CD4-positive, alpha-beta T cell treated with Interleukin-6 for 4 hours (primary cell): ENCODE measurements around the gene TRMT112.
A peak's percentile ranks its signal among the peaks of the same experiment; 100 is the strongest.

Source experiments
- DNase-seq: peaks from one replicate; pipeline ENCODE4 v3.0.0-alpha.2; 2020; ENCODE audit warnings: mixed read lengths

Gene TRMT112

DNA sequence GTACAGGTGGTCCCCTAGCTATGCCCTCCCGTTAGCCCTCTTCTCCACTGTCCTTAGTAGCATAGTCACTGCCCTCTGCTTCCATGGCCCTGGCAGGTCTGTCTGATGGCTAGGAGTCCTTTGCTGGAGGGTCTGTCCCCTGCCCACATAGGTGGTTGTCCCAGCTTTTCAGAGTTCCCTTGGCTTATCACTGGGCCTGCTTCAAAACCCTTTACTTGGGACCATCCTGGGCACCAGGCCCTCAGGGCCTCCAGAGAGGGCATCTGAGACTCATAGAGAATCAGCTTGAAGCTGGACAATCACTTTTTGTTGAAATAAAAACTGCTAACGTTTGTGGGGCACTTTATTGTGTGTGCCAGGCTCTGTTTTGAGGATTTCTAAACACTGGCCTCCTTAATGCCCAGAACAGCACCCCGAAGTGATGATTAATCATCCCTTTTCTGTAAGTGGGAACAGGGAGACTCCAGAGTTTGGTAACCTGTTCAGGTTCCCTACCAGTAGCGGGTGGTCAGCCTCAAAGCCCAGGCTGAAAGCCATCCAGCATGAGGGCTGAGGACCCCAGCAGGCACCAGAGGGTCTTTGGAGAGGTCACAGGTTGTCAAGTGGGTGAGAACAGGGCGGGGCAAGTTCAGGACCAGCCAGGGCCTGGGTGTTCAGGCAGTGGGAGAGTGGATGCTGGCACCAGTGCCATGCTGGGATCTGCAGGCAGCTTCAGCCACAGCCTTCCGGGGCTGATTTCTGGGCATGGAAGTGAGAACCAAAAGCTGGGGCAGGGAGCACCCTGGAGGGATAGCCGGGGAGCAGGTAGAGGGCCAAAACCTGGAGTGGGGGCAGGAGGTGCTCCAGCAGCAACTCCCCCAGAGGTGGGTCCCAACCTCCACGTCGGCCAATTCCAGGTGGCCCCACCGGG is 26.8 kb downstream of the TRMT112 start:
- DNase-seq: no peak

DNA sequence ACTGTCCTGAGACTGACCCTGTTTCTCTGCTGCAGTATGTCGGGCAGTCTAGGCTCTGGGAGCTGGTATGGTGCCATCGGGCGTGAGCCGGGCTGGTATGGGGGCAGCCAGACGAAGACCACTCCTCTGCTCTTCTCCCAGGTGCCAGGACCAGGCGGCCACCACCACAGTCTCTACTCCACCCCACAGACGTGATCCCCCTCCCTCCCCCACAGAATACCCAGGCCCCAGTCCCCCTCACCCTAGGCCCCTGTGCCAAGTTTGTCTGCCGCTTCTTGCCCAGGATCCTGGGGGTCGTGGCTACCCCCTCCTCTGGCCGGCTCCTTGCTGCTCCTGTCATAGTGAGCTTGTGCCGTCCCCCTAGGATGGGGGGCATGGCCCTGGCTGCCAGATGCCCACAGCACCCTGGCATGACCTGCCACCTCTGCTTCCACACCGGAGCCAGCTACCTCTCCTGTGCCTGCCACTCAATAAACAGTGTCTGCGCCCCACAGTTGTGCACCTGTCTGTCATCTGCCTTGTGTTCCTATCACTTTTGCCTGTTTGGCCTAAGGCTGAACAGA is 28.3 kb downstream of the TRMT112 start:
- no peak for DNase-seq

DNA sequence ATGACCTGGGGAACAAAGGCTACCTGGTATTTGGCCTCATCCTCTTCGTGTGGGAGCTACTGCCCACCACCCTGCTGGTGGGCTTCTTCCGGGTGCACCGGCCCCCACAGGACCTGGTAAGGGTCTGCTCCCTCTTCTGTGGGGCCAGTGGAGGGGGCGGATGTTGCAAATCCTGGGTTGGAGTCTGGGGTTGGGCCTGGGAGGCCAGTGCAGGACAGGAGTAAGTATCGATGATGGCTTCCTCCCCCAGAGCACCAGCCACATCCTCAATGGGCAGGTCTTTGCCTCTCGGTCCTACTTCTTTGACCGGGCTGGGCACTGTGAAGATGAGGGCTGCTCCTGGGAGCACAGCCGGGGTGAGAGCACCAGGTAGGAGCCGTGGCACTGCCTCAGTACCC is 29.0 kb downstream of the TRMT112 start:
- no peak for DNase-seq

DNA sequence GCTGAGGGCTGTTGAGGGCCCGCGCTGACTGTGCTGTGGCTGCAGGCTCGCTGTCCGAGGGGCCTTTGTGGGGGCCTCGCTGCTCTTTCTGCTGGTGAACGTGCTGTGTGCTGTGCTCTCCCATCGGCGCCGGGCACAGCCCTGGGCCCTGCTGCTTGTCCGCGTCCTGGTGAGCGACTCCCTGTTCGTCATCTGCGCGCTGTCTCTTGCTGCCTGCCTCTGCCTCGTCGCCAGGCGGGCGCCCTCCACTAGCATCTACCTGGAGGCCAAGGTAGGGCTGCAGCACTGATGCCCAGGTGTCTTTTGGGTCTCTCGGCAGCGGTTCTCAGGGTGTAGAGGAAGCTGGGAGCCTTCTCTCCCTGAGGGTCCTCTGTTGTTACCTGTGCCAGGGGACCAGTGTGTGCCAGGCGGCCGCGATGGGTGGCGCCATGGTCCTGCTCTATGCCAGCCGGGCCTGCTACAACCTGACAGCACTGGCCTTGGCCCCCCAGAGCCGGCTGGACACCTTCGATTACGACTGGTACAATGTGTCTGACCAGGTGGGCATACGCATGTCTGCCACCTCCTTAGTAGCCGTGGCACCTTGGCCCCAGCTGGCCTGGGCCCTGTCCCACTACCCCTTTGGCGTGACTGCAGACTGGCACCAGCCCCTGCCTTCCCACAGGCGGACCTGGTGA is 29.5 kb downstream of the TRMT112 start:
- DNase-seq: no peak

DNA sequence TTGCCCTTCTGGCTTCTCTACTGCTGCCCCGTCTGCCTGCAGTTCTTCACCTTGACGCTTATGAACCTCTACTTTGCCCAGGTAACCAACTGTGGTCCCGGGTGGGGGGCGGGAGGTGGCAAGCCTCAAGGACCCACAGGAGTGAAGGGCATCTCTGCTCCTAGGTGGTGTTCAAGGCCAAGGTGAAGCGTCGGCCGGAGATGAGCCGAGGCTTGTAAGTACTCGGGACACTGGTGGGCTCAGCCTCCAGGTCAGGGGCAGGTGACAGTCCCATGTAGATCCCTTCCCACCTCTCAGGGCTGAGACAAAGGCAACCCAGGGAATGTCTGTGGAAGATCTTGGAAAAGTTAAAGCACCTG is 30.6 kb downstream of the TRMT112 start:
- no peak for DNase-seq

DNA sequence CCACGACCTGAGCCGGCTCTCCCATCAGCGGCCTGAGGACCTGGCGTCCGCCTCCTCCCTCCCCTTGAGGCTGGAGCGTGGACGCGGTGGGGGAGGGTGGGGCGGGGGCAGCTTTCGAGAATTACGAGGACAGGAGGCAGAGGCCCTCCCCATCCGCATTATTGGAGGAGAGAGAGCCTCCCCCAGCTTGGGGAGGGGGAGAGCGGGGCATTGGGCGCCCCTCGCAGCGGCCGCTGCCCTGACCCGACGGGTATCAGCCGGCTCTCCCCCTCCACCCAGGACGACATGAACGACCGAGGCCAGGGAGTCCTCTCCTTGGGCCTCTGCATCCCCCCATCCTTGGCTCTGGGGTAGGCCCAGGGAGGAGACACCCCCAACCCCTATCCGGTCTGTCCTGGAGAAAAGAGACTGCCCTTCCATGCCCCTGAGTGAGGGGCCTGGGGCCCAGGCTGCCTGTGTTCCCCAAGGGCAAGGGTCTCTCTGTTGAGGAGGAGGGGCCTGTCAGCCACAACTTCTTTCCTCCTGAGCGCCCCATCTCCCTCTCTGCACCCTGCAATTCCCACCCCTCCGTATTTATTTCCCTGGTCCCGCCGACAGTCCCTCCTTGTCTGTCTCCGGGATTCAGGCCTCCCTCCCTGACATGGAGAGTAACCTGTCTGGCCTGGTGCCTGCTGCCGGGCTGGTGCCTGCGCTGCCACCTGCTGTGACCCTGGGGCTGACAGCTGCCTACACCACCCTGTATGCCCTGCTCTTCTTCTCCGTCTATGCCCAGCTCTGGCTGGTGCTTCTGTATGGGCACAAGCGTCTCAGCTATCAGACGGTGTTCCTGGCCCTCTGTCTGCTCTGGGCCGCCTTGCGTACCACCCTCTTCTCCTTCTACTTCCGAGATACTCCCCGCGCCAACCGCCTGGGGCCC is 31.2 kb downstream of the TRMT112 start:
- peak; percentile 27 for DNase-seq

DNA sequence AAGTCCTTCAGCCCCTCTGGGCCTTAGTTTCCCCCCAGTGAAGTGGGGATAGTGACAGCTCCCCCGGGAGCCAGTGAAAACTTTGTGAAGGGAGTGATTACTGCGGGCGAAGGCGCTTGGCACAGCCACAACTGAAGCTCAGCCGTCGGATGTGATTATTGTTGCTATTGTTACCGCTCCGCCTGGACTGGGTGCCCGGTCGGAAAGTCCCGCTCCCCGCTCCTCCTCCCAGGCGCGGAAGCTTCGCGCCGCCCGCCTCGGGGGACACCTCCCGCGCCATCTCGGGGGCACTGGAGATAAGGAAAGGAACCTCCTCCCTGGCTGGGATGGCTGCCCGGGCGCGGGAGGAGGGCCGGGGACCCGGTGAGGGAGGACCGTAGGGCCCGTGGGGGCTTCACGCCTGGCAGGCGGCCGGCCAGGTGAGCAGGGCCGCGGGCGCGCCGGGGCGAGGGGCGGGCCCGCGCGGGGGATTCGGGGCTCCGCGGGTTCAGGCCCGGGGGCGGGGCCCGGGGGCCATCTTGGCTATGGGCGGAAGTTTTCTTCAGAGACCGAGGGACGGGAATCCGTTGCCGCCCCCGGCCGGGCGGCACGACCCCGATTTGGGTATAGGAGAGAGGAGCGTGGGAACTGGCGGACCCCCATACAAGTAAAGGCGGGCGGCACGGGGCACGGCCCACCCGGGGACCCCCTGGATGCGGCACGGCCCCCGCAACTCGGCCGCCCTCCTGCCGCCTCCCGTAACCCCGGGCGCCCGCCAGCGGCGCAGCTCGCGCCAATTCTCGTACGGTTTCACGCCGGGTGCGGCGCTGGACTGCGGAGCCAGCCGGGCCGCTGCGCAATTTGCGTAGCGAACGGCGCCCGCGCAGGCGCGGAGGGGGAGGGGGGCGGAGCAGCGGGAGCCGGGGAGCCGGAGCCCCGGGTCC is 32.1 kb downstream of the TRMT112 start, which contains the start of gene GPR137:
TSS of gene GPR137 (plus strand) at position 887 of the 923 bp plus-strand sequence. CDS start 677 bp downstream, outside the sequence.
- DNase-seq: peak; percentile 94

DNA sequence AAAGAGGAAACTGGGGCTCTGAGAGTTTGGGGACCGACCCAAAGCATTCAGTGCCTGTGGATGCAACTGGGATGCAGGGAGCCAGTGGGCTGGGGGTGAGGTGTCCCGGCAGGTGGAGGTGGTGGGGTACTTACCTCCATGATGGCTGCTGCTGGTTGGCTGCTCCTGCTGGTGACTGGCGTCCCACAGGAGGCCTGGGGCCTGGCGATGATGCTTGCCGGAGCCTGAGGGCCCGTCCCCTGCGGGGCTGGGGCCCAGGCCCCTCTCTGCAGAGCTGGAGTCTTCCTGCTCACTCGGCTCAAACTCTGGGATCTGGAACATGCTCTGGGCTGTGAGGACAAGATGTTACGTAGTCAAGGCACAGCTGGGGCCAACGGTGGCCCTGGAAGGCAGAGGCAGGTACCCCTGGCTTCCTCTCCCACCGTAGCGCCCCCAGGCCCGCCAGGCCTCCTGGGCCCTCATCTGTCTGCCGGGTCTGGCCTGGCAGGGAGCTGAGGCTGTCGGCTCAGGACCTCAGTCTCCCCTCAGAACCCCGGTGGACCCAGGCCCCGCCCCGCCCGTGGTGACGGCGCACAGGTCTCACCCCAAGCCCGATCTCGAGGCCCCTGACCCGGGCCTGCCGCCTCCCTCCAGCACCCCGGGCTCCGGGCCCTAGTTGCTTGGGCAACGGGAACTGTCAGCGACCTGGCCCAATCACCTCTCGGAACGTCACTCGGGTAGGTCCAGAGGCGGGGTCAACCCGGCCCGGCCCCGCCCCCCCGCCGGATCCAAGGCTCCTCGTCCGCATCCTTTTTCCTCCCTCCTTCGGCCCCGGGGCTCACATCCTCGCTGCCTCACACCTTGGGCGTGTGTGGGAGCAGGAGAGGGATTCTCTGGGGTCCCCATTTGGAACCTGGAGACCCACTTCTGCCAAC is 33.1 kb downstream of the TRMT112 start, which contains the start of gene BAD:
TSS of gene BAD (minus strand) at position 618 of the 914 bp plus-strand sequence. CDS start at position 321, 297 bp downstream.
- DNase-seq: peak; percentile 94

DNA sequence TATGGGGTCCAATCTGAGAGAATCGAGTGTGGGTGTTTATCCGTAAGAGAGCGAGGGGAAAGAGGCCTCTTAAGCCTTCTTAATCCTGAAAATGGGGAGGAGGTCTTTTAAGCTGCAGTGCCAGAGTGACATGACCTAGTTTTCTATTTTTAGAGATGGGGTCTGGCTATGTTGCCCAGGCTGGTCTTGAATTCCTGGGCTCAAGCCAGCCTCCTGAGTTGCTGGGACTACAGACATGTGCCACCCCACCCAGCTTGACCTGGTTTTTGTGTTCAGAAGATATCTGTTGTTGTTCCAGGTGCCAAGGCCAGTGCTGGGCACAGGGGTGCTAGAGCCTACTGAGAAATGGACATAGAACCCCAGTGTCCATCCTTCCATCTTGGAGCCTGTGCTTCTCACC is 34.3 kb downstream of the TRMT112 start:
- DNase-seq: no peak

DNA sequence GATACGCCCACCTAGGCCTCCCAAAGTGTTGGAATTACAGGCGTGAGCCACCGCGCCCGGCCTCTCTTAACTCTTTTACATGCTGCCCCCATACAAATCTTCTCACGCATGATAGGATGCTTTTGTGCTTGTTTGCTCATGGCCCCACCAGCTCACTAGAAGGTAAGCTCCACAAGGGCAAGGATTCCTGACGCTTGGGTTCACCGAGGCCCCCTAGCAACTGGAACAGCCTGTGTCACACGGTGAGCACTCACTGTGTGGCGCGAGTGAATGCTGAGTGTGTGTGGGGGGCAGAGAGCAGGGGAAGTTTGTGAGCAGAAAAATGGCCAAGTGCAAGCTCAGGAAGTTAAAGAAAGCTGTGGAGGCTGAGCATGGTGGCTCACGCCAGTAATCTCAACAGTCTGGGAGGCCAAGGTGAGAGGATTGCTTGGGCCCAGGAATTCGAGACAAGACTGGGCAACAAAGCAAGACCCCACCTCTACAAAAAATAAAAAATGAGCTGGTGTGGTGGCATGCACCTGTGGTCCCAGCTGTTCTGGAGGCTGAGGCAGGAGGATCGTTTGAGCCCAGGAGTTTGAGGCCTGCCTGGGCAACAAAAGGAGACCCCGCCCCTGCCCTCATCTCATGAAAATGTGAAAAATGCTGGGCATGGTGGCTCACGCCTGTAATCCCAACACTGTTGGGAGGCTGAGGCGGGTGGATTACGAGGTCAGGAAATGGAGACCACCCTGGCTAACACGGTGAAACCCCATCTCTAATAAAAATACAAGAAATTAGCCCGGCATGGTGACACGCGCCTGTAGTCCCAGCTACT is 35.2 kb downstream of the TRMT112 start:
- no peak for DNase-seq

DNA sequence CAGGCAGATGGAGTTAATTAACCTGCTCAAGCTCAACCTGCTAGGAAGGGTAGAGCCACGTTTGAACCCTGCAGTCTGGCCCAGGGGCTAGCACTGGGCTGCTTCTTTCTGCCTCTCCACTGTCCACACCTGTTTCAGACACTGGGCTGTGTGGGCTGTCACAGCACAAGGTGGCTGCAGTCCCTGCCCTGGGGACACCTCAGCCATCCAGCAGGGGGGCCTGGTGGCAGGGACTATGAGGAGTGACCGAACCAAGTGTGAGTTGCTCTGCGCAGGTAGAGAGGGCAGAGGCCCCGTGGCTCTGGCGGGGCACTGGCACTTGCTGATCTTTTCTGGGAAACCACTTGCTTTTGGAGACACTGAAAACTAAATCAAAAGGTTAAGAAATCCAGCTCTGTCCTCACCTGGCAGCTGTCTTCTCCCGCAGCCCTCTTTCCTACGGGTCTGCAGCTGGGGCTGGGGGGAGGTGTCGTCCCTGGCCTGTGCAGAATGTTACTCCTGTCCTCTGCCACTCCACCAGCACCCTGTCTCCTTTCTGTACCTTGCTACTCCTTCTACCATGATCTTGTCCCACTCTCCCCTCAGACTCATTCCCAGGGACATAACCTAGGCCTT is 38.7 kb downstream of the TRMT112 start:
- DNase-seq: no peak

DNA sequence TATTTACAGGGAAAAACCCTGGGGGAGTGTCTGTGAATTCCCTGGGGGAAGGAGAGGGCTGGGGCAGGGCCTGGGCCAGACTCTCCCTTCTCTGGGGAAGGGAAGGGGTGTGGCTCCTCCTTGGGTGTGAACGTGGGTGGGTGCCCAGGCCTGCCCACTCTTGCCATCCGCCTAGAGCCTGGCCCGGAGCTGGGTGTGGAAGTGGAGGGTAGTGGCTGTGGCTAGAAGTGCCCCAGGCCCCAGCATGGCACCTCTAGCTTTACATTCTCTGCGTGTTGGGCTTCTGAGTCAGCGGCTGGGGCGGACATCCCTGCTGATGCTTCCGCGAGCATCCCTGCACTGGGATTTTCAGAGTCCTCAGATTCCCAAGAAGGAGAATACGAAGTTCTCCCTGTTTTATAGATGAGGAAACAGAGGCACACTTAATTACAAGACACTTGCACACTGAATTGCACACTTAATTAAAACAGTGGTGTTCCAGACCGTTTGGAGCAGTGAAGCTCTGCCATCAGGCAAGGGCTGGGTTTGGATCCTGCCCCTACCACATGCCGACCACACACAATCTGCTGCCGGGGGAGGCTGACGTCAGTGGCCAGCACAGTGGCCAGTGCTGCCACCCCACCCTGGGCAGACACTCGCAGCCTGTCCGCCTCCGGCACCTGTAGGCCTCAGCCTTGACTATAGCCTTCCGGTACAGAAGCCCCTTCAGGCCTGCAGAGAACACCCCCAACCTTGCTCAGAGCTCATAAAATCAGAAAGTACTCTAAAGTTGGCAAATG is 40.5 kb downstream of the TRMT112 start:
- DNase-seq: no peak

DNA sequence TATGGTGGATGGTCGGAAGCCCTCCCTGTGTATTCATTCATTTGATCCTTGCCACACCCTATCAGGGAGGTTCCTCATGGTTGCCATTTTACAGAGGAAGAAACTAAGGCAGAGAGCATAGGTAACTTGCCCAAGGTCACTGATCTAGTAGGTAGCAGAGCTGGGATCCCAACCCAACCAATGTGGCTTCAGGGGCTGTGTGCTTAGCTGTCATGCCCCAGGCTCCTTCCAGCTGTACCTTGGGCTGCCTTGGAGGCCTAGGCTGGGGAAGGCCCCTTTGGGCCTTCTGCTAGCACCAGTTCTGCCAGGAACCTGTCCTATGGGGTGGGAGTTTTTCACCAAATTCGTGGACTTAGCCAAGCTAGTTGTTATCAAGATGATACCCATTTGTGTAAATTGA is 41.5 kb downstream of the TRMT112 start:
- DNase-seq: no peak

DNA sequence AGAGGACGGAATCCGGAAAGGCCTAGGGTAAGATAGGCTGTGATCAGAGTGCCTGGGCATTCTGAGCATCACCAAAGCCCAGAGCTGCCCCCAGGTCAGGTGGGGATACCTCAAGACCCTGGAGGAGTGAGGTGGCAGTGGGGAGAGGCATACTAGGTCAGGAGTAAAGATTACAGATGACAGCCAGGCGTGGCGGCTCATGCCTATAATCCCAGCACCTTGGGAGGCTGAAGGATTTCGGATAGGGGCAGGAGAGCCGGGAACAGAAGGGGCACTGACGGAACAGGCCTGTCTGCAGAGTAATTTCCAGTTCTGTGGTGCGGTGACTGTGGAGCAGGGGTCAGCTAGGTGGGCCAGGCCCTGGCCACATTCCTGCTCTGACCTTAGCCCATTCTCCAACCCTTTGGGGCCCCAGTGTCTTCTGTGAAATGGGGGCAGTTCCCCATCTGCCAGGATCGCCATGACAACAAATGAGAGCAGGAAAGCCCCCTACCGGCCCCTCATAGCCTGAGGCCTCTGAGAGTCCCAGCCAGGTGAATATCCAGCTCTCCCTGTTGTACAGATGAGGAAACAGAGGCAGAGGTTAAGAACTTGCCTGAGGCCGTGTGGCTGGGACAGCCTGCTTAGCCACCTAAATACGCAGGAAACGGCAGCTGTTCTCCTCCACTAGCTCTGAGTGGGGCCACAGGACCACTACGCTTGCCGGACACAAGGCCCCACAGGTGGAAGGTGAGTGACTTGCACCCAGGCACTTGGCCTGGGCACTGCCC is 42.1 kb downstream of the TRMT112 start:
- no peak for DNase-seq

DNA sequence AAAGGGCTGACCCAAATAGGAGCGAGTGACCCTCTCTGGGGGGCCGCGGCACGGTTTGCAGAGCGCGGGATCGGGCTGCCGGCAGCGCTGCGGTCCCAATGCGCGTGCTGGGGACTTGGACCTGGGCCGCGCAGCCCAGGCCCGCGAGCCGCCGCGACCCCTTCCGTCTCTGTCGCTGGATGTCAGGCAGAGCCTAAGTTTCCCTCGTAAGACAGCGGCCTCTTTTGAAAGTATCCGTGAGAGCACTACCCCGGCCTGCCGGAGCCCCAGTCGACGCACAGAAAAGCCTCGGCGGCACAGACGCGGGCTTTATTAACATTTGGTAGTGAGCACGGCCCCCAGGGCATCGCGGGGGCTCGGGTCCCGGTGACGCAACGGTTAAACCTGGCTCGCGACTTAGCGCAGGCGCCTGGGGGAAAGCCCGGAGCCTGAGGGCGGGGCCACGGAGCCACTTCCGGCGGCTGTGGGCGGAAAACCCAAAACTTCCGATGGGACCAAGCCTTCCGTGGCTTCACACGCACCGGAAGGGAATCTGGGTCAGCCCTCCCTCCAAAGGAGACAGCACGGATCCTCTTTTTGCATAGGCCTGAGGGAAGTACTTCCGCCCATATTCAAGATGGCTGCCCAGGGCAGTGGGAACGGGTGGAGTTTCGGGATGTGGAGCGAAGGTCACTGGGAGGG is 47.7 kb downstream of the TRMT112 start:
- DNase-seq: peak; percentile 98

DNA sequence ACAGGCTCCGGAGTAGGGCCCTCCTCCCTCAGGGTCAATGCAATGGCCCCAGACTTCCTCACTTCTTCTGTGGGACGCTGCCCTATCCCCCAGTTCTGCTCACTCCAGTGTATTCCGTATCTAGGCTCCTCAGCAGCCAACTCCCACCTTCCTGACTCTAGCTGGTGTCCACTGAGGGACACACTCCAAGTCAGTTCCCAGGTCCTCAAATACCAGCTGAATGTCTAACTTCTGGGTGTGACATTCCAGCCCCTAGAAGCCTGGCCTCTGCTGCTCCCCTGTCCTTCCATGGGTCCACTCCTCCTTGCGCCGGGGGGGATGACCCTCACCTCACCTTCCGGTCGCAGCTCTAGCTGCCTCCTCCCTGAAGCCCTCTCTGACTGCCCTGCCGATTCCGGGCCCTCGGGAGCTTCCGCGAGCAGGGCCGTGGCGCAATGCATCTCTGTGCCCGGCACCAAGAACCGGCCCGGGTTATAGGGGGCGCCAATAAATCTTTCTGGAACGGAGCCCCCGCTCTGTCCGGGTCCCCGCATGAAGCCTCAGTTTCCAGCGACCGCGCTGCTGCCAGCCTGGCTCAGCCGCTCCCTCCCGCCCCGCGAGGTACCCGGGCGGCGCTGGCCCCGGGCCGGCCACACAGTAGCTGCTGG is 48.3 kb downstream of the TRMT112 start:
- DNase-seq: peak; percentile 48
